GM19463 (cell line): Measurements from ENCODE around the gene PXDN.

Experiments
- ATAC-seq: cut with Tn5 transposase; IDR thresholded peaks from one replicate; pipeline ENCODE4 v1.9.1; 2021; ENCODE audit warnings: mild to moderate bottlenecking, moderate library complexity; ENCODE audit not compliant: unreplicated experiment

PXDN gene

DNA sequence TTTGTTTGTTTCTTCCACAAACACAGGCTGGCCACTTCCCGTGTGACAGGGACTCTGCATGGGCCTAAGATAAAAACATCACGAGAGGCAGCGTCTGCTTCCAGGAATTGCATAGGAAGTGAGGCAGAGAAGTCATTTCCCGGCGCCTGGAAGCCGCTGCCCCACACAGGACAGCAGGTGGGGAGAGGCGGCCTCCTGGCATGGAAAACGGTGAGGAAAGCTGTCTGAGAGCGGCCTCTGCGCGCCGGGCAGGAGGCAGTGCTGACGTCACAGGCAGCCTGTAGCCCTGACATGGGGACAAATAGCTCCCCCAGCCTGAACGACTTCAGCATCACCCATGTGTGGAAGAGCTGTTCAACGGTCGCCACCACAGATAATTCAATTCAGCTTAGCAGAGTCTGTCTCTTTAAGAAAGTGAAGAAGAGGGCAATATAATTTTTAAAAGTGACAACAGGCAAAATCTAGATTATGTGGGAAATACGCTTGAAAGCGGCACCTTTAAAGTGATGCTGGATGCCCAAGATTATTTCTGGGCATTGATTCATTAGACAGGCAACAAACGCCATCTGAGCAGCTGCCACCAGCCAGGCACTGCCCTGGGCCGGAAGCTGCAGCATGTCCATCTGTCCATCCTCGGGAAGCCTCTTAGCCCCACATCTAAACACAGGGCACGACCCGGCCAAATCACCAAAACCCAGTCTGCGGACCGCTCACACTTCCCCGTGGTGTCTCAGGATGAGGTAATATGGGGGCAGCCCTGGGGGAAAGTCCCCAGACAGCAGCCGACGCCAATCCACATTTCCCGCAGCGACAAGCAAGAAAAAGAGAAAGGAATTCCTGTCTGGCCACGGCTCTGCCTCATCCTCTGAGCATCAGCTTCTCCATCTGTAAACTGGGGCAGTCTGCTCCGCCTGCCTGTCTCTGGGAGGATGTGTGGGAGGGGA, 138.9 kb downstream of the PXDN start:
- ATAC-seq: no peak

DNA sequence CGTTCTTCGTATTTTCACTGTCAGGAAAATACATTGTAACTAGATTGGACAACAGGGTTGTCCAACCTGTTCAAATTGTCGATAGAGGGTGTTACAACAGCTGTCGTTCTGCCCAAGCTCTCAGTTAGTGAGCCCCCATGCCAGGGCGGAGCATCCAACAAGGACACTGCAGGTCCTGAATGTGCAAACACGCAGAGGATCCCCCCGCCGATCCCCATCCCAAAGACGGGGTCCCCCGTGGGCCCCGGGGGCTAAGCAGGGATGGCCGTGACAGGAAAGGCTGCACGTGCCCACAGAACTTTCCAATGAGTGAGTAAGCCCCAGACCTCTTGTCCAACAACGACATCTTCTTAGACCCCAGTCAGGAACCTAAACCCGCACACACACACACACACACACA, 140.8 kb downstream of the PXDN start:
- no peak for ATAC-seq

DNA sequence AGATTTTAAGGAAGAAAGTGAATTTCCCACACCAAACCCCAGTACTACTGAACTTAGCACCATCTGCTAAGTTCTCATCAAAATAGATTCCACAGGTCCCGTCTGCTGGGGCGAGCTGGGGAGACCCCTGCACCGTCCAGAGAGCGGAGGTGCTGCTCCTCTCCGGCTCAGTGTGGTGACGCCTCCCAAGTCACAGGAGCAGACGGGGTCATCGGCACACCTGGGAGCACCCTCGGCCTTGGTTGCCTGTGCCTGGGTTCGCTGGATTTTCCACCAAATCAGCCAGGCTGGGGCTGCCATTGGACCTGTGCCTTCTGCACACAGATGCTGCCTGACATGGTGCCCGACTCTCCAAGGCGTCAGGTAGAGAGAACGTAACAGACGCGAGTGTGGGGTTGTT, 141.3 kb downstream of the PXDN start:
- no peak for ATAC-seq

DNA sequence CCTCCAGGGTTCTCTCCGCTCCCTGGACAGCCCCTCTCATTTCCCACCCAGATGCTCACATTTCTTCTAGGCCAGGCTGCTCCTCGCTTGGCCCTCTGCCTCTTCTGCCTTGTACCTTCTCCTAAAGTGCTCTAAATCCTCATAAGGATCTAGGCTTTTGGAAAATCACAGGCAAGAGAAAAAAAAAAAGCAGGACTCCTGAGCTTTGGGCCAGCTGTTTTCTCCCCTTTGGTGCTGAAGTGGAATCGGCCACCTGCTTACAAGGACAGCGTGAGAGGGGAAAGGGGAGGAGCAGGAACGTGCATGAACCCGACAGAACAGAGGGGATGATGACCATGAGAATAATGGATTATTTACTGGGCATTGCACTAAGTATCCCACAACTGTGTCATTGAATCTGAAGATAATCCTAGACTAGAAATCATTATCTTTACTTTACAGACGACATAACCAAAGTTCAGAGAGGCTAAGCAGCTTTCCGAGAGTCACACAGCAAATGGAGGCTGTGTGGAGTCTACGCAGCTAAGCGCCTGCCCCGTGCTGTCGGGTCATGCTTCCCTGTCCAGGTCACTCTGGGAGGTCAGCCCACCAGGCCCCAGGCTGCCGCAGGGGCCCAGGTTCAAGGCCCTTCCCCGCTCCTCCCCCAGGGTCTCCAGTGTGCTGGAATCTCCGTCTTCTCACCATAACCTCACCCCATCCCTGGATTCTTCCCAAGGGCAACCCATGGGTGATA, 141.9 kb downstream of the PXDN start:
- ATAC-seq: no peak

DNA sequence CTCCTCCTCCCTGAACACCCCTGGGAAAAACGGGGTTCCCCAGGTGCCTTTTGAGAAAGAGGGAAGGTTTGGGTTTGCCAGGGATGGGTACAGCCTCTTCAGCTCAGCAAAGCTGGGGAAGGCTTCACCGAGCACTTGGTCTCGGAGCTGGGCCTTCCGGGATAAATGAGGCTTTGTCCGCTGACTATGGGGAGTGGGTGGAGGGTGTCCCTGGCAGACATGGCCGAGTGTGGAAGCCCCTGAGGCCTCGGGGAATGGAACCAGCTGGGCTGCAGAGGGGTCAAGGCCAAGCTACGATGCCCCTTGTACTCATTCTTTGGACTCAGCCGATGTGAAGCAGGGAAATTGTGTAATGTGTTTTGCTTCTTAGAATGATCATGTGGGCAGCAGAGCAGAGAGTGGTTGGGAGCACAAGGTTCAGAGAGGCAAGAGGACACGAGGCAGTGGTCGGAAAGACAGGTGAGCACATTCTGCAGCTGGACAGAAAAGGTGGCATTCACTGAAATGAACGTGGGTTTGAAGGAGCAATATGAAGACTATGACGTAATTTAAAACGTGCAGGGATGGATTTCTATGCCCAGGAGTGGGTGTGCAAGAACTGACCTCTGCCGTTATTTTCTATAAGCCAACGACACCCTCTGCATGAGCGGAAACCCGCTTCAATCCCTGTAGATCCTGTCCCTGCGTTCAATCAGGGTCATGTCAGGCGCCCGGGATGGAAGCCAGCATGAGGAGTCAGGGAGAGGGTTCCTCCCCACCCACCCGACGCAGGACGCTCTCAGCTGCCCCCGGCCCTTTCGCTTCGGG, 142.6 kb downstream of the PXDN start:
- ATAC-seq: no peak

DNA sequence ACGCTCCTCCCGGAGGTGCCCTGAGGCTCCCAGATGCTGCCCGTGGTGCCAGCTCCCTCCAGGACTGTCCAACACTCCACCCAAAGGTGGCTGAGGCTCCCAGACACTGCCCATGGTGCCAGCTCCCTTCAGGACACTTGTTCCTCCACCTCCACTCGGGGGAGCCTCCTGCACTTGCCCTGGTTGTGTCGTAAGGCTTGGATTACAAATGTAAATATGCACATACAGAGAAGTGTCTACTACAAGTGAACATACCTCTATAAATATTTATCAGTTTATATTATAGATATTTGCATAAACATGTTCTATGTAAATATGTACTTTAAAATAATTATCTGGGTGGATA, 143.3 kb downstream of the PXDN start:
- no peak for ATAC-seq

DNA sequence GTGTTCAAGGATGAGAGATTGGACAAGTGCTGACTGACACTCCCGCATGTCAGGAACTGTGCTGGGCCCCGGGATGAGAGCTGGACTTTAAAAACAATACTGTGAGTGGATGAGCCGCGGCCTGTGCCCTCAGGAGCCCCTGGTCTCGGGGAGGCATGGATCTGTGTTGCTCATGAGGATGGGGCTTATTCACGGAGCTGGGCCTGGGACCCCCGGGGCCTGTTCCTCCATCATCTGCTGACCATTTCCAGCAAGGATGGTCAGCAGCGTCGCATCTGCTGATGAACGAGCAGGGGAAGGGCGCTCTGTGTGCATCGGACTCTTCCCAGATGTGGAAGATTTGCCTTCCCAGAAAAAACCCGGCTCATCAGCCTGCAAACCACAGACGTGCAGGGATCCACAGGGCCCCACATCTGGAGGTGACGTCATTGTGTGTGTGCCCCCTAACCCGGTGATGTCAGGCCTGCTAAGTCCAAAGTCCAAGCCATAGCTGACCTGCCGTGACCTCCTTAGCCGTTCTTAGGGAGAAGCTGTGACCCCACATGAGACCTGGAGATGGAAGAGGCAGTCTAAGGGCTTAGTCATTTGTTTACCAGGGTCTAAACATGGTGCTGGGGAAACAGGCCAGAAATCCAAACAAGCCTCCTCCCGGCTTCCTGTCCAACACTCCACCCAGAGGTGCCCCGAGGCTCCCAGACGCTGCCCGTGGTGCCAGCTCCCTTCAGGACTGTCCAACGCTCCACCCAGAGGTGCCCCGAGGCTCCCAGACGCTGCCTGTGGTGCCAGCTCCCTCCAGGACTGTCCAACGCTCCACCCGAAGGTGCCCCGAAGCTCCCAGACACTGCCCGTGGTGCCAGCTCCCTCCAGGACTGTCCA, 143.9 kb downstream of the PXDN start:
- no peak for ATAC-seq

DNA sequence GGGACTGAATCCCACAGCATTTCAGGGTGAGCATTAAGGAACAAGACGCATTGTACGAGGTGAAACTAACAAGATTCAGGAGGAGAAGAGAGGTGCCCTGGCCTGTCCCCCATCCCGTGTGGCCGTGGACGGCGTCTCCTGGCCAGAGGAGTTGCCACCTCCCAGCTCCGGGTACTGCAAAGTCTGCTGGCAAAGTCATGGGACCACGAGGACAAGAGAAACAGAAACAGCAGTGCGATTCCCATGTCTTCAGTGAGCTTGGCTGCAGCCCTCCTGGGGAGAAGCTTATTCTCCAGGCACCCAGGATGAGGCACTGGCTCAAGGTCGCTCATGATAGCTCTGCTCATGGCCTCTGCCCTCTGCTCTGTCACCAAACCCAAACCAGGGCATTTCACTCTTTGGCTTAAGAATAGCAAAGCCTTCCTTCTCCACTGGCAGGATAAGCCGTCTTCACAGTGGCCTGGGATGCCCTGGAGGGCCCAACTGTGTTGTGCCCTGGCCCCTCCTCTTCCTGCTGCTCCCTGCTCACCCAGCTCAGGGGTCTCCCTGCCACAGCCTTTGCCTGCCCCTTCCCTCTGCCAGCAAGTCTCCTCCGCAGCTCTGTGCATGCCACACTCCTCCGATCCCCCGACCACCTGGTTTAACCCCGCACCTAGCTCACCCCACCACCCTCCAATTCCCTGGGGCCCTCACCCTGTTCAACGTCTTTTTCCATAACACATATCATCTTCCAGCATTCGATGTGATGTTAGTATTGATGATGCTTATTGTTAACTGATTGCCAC, 144.8 kb downstream of the PXDN start:
- ATAC-seq: no peak

DNA sequence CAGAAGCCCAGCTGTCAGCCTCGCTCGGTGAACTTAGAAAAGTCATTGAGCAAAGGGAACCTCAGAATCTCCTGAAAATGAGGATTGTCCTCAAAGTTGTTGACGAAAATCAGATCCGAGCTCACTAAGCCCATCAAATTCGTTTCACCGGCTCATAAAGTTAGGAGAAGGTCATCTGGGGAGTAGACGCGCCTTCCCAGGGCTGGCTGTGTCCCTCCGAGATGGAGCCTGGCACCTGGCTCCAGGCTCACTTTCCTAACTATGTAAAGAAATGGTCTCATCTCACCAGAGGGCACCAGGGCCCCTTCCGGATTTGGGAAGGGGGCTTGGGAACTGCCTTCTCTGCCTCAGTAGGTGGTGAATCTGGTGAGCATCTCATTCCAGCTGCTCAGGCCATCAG, 145.5 kb downstream of the PXDN start:
- no peak for ATAC-seq

DNA sequence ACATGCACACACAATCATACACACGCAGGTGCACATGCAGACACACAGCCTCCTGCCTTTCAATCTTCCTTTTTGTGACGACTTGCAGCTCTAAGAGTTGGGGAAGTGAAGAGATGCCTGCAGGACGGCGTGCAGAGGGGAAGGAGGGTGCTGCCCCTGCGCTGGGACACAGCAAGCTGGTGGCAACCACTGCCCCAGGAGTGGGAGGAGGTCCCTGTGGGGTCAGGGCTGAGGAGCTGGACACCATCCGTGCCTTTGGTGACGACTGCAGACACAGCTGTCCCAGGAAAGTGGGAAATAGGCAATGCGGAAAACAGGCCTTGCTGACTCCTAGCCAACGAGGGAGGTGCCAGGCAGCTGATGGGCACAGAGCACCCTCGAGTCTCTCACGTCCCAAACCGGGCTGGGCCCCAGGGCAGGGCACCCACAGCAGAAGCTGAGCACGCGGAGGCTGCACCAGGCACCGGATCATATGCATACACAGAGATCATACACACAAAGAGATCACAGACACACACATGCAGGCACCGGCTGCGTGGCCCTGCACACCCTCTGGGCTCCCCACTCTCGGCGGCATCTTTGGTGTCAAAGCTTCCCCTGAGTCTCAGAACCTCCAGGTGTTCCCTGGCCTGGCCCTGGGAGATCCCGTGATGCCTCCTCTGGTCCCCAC, 146.1 kb downstream of the PXDN start:
- ATAC-seq: no peak

DNA sequence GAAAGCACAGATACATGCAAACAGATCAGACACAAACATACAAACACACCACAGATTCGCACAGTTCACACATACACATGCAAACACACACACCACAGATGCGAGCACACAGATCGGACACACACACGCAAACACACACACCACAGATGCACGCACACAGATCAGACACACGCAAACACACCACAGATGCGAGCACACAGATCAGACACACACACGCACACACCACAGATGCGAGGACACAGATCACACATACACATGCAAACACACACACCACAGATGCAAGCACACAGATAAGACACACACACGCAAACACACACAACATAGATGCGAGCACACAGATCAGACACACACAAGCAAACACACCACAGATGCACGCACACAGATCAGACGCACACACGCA, 149.0 kb downstream of the PXDN start:
- ATAC-seq: no peak

DNA sequence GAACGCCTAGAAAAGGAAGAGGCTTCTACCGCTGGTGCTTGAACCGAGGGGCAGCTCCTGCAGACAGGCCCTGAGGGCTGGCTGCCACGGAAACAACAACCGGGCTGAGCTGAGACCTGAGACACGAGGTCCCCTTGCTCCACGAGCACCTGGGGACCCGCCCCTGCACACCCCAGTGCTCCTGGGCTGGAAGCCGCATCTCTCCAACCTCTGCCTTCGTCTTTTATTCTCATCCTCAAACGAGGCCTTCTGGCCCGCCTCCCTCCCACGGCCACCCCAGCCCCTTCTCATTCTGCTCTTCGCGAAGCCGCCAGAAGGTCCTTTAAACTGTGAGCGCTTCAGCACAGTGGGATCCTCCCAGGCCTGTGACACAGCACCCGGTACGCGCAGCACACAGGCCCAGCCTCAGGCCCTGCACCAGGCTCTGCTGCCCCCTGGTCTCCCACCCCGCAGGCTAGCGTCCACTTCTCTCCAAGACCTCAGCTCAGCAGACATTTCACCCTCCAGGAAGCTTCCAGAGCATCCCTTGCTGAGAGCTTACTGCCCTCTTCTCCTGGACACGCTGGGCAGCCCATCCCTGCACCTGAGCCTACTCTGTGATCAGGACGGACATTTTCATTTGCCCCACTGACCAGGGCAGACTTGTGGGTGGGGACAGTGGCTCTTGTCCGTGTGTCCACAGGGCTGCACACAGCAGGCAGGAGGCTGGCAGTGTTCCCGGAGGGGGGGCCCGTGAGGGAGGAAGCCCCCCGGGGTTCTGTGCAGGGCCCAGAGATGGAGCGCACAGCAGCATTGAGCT, 149.7 kb downstream of the PXDN start:
- no peak for ATAC-seq

DNA sequence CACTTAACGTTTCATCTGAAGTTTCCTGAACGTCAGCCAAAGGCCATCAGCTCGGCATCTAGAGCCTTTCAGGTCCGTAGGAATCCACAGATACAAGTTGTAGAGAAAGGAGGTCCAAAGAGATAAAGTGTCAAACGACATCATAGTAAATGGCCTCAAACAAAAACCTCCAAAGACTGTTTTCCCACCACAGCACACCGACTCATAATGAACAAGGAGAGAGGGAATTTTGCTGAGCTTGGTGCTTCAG, 150.3 kb downstream of the PXDN start:
- no peak for ATAC-seq

DNA sequence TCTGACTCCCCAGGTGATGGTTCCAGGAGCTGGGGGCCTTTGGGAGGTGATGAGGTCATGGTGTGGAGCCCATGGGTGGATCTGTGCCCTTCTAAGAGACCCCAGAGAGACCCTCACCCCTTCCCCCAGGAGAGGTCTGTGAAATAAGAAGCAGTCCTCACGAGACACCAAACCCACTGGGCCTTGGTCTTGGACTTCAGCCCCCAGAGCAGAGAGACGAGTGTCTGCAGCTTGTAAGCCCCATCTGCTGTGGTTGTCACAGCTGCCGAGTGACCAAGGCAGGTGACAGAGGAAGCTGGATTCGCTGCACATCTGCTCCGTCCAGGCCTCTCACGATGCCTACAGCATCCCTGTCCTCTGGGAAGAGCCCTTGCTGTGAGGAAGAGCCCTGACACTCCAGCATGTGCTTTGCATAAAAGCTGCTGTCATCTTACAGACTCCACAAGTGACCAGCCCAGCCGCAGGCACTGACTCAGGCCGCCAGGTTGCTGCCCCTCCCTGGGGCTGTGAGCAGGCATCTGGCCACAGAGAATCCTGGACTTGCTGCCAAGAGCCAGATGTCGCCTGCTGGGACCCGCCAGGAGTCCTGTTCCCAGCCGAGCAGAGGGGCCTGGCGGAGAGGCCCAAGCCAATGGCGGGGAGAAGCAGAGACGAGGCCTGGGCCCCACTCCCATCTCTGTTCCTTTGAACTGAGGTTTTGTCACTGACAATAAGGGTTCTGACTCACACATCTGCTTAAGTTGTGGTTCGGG, 150.8 kb downstream of the PXDN start:
- no peak for ATAC-seq

DNA sequence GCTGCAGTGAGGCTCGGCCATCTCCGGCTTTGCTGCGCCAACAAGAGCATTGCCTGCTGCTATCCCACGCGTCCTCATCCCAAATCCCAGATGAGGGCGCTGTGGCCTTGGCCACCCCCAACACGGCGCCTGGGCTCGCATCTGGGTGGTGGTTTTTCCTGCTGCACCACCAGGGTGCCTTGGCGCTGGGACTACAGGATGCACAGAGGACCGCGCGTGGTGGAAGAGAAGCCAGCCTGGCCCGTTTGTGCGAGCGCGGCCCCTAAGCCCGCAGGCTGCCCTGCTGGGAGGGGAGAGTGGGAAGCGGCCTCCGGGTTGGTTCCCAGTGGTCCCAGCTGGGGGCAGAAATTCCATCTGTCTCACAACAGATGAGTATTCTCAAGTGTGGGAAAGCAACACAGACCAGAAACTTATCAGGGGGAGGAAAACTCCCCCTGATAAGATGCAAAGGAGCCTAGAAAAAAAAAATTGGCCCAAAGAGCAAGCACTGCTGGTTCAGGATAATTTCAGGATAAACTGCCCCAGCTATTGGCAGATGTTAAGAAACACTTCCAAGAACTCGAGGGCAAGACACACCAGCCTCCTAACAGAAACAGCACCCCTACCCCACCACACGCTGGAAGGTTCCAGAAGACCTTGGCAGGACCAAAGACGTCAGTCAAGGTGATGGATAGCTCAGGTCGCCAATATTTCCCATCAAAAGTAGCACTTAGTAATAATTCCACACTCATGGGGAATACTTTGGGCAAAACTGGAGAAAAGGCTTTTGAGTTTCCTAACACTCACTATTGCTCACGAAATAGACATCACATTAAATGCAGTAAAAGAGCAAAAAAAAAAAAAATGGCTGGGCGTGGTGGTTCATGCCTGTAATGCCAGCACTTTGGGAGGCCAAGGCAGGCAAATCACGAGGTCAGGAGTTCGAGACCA, 152.1 kb downstream of the PXDN start:
- ATAC-seq: no peak

DNA sequence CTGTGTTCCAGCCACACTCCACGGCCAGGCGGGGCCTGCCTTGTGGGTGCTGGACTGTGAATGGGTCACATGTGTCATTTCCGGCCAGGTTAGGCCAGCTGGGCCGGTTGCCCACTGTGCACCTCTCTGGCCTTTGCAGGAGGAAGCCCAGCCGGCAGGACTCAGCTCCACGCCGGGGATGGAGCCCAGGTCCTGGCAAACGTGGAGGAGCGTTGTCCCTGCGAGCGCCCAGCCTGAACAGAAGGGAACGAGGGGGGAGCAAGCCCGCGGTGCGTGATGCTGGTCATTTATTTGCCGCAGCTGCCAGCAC, 152.9 kb downstream of the PXDN start:
- ATAC-seq: no peak
